IPS-11a (cell line): Measurements from ENCODE around the gene JAK3.

Experiments used
- H3K4me3 ChIP-seq: one replicate; pipeline ENCODE4 v1.5.1; 2013; ENCODE audit warnings: low read depth, low read length, control low read depth

JAK3 gene

GRCh38 chr19:17866312-17866963, 18.7 kb upstream of the JAK3 start:
- H3K4me3 ChIP-seq: no peak overlapping the region

DNA sequence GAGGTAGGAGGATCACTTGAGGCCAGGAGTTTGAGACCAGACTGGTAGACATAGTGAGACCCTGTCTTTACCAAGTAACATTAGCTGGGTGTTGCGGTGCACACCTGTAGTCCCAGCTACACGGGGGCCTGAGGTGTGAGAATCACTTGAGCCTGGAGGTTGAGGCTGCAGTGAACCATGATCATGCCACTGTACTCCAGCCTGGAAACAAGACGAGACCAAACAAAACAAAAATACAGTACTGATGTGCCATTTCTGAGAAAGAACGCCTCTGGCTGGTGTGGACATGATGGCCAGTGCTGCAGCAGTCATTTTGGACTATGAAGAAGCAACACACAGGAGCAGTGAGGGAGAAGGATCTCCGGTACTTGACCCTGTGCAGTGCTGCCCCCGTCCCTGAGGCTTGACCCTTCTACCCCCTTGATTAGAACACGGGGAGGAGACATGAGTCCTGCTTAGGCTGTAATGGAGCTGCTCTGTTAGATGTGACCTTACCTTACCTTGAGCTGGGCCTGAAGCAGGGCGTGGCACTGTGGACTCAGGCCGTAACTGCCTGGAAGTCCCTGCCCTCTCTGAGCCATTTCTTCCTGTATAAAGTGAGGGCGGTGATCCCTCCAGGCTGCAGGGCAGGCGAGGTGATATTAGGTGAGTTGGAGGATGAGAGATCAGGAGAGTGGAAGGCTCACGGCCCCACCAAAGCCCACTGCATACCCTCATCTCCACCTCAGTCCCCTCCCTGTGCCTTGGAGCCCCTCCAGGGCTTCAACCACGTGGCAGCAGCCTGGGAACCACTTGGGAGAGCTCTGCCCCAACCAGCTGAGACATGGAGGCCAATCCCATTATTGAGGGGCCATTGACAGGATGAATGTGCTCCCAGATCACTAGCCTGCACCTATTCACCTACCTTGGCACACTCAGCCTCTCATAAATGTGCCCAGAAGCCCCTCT, 17.9 kb upstream of the JAK3 start:
- no peak overlapping the region for H3K4me3 ChIP-seq

GRCh38 chr19:17863520-17864182, 15.9 kb upstream of the JAK3 start:
- no peak overlapping the region for H3K4me3 ChIP-seq

- no peak overlapping the region for H3K4me3 ChIP-seq
Measured at GRCh38 chr19:17862711-17863519, 15.1 kb upstream of the JAK3 start.

- peak overlapping the region; percentile 87 for H3K4me3 ChIP-seq
Measured at GRCh38 chr19:17861542-17862402, 14.0 kb upstream of the JAK3 start.

DNA sequence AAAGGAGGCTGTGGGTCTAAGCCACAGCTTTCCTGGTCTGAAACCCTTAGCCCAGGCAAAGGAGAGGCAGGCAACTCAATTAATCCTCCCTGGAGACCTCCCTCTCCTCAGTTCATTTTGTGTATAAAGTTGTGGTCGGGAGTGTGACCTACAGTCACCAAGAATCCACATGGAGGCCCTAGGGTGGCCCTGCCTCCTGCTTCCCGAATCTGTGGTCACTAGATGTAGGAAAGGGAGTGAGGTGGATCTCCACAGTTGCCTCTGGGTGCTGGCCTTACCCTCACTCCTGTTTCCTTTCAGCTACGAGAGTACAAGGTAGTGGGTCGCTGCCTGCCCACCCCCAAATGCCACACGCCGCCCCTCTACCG, 13.2 kb upstream of the JAK3 start:
- peak overlapping the region; percentile 87 for H3K4me3 ChIP-seq

GRCh38 chr19:17860331-17860992, 12.7 kb upstream of the JAK3 start:
- peak overlapping the region; percentile 87 for H3K4me3 ChIP-seq

DNA sequence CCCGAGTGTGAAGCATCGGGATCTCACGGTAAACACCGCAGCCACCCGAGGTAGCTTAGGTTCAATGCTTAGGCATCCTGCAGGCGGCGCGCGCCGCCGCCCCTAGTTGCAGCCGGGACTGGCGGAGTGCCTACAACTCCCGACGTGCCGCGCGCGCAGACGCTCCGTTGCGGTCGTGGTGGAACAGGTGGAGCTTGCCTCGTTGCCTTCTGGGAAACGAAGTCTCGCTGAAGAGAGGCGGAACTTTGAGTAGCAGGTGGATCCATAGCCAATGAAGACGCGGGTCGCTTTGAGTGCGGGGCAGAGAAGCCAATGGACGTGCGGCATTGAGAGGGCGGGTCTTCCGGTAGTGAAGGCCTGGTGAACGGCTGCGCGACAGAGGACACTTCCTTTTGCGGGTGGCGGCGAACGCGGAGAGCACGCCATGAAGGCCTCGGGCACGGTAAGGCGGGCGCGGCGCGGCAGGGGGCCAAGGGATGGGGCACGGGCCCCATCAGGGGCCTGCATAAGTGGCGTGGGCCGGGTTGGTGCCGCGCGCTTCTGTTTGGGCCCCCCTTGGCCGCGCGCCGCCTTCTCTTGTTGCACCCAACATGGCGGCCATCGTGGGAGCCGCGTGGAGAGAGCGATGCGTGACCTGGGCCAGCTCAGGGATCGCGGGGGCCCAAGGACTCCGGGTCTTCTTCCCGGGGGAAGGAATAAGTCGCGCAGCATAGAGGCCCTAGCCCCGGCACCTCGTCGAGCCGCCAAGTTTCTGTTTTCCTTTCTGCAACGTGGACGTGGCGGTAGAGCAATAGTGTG, 11.9 kb upstream of the JAK3 start, which contains the start of gene RPL18A:
RPL18A (plus strand) TSS at position 378 of the 798 bp plus-strand sequence; CDS start at position 425, 47 bp downstream.
- peak within 1 kb of the TSS; percentile 87 for H3K4me3 ChIP-seq

- no peak overlapping the region for H3K4me3 ChIP-seq
Measured at GRCh38 chr19:17855280-17856152, 7.7 kb upstream of the JAK3 start.

DNA sequence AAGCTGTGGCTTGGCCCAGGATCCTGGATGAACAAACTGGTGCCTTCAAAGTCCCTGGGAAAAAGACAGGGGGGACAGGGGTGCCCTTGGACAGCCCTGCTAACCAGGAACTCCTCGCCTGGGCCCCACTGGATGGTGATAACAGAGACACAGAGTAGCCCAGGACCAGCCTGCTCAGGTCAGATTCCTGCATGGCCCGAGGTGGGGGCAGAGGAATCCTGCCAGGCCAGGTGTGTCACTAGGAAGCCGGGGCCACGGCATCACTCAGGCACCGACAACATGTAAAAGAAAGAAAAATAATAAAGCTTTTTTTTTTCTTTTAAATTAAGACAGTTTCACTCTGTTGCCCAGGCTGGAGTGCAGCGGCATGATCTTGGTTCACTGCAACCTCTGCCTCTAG, 6.3 kb upstream of the JAK3 start:
- no peak overlapping the region for H3K4me3 ChIP-seq

DNA sequence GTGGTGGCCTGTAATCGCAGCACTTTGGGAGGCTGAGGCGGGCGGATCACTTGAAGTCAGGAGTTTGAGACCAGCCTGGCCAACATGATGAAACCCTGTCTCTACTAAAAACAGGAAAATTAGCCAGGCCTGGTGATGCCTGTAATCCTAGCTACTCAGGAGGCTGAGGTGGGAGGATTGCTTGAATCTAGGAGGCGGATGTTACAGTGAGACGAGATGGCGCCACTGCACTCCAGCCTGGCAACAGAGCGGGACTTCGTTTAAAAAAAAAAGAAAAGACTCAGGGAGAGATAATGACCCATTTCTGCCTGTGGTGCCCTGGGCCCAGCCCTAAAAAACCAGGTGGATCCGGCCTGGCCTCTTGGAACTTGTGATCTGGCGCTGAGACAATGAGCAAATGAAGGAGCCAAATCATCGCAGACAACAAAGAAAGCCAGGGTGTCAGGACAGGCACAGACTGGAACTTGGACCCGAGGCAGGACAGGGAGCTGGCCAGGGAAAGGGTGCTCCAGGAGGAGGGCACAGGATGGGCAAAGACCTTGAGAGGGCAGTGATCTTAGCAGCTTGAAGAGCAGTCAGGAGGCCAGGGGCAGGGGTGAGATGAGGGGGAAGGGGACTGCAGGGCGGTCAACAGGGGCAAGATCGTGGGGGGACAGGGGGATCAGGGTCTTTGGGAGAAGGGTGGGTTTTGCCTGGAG, 962 bp upstream of the JAK3 start:
- no peak overlapping the region for H3K4me3 ChIP-seq

DNA sequence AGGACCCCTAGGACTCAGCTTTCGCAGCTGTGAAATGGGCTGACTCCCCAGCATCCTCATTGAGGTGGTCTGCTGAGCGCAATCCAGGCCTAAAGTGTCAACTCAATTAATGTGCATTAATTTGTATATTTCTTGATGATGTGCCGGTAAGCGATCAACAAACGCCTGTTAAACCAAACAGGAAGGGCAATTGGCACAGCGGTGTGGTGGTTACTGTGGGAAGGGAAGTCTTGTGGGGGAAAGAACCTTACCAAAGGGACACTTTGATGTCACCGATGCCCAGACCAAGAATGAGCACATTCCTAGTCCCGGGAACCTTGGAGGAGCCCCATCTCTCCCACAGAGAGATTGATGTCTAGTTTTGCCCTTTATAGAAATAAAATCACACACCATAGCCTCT, 1.6 kb downstream of the JAK3 start:
- no peak overlapping the region for H3K4me3 ChIP-seq

GRCh38 chr19:17843908-17844490, 3.8 kb downstream of the JAK3 start:
- H3K4me3 ChIP-seq: no peak overlapping the region

DNA sequence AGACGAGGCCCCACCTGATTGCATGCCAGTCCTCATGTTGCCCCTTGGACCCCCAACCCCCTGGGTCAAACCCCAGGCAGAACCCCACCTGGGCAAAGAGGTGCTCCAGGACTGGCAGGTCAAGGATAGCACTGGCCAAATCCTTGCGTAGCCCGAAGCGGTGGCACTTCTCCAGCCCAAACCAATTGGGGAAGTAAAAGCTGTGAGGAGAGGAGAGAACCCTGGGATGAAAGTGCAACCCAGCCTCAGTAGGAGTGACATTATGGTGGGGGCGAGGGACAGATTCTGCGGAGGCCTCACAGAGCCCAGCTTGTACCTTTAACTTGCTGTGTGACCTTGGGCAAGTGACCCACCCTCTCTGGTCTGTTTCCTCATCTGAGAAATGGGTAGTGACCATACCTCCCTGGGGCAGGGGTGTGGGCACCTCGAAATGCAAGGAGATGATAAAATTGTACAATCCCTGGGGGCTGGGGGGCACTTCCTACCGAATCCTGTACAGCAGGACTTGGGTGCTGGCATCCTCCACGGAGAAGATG, 4.4 kb downstream of the JAK3 start:
- H3K4me3 ChIP-seq: no peak overlapping the region

- peak overlapping the region; percentile 42 for H3K4me3 ChIP-seq
Measured at GRCh38 chr19:17842663-17843291, 5.0 kb downstream of the JAK3 start.
